Activated T-helper 2 cell treated with anti-CD3 and anti-CD28 coated beads, Interferon-gamma antibody, Interleukin-2, Interleukin-4, amounts not matched to agents 10 μg/mL and 5 μg/mL and 100 μg/mL, durations not matched to agents 14 hours and 24 hours and 36 hours (primary cell): ENCODE measurements around the gene ZCCHC13. TPM values are rescaled to one million over a fixed set of nuclear protein-coding genes. Genes with fewer than 3 reads are reported as not detected.
"Not testable (repeated sequence)": the region's sequence is repeated elsewhere in the genome, so short reads cannot be mapped to it uniquely, and the experiment has no call there.

Experiments used
- DNase-seq: peaks from one replicate; pipeline ENCODE4 v3.0.0; 2021; ENCODE audit warnings: low spot score
- H3K27ac Mint-ChIP-seq: one replicate; pipeline ENCODE4 v1.8.0; 2021; ENCODE audit warnings: mixed read lengths
- H3K27me3 Mint-ChIP-seq: one replicate; pipeline ENCODE4 v1.8.0; 2021; ENCODE audit warnings: low read depth, mixed read lengths
- H3K36me3 Mint-ChIP-seq: one replicate; pipeline ENCODE4 v1.8.0; 2021; ENCODE audit warnings: low read depth, mixed read lengths
- H3K4me1 Mint-ChIP-seq: one replicate; pipeline ENCODE4 v1.8.0; 2021; ENCODE audit warnings: low read depth, mixed read lengths
- H3K4me3 Mint-ChIP-seq: one replicate; pipeline ENCODE4 v1.8.0; 2021; ENCODE audit warnings: low read depth, mild to moderate bottlenecking, moderate library complexity, mixed read lengths
- H3K9me3 Mint-ChIP-seq: one replicate; pipeline ENCODE4 v1.8.0; 2021; ENCODE audit warnings: mixed read lengths
- intact Hi-C: fragments of 100-400 bp; cut with micrococcal nuclease; formaldehyde crosslinking; loops from one replicate; pipeline ENCODE4 v1.15.1; 2023
- total RNA-seq: library from RNA; stranded (reverse); gene quantifications from 2 replicates; pipeline ENCODE4 v1.2.3, GENCODE V29; 2022

ZCCHC13 gene
- total RNA-seq, 1 donor from 2014 or later, result not detected

GRCh38 chrX:74291577-74291963 lies 12.4 kb upstream of the ZCCHC13 start:
- Mint-ChIP-seq H3K4me1 (peaks cover 14% of the 10 kb centered on the region), H3K27me3 (no peaks in the 10 kb centered on the region), H3K36me3 (peaks cover 39% of the 10 kb centered on the region), H3K9me3 (no peaks in the 10 kb centered on the region), H3K4me3 (peak overlapping the region; percentile 97), H3K27ac (peak overlapping the region; percentile 100)
- DNase-seq, result no peak
- intact Hi-C loops, result loop anchor here (5.0 kb wide), 2 partner anchors 261 to 729 kb away; partner anchors contain the start of gene CHIC1

GRCh38 chrX:74291964-74292807 lies 11.8 kb upstream of the ZCCHC13 start:
- H3K4me3 Mint-ChIP-seq, result peak overlapping the region; percentile 97
- no peaks in the 10 kb centered on the region for H3K9me3 Mint-ChIP-seq
- peaks cover 34% of the 10 kb centered on the region for H3K36me3 Mint-ChIP-seq
- intact Hi-C loops, result loop anchor here (1.0 to 5.0 kb wide), 4 partner anchors 53 to 730 kb away; partner anchors contain the start of genes CHIC1 and RLIM
- H3K27ac Mint-ChIP-seq, result peak overlapping the region; percentile 100
- peaks cover 14% of the 10 kb centered on the region for H3K4me1 Mint-ChIP-seq
- H3K27me3 Mint-ChIP-seq, result no peaks in the 10 kb centered on the region
- DNase-seq, result peak; percentile 68

- intact Hi-C loops, result loop anchor here (1.0 to 5.0 kb wide), 4 partner anchors 52 to 730 kb away; partner anchors contain the start of genes CHIC1 and RLIM
- peaks cover 16% of the 10 kb centered on the region for H3K4me1 Mint-ChIP-seq
- peak overlapping the region; percentile 100 for H3K27ac Mint-ChIP-seq
- peaks cover 30% of the 10 kb centered on the region for H3K36me3 Mint-ChIP-seq
- H3K27me3 Mint-ChIP-seq, result no peaks in the 10 kb centered on the region
- no peaks in the 10 kb centered on the region for H3K9me3 Mint-ChIP-seq
- DNase-seq, result no peak
- H3K4me3 Mint-ChIP-seq, result peak overlapping the region; percentile 97
Measured at GRCh38 chrX:74292808-74293123, 11.2 kb upstream of the ZCCHC13 start.

GRCh38 chrX:74293343-74293946 lies 10.5 kb upstream of the ZCCHC13 start:
- intact Hi-C loops, result loop anchor here (2.0 to 5.0 kb wide), 3 partner anchors 51 to 731 kb away; partner anchors contain the start of gene CHIC1
- no peaks in the 10 kb centered on the region for H3K9me3 Mint-ChIP-seq
- H3K4me3 Mint-ChIP-seq, result peak overlapping the region; percentile 97
- peak overlapping the region; percentile 54 for H3K27ac Mint-ChIP-seq
- H3K36me3 Mint-ChIP-seq, result peaks cover 26% of the 10 kb centered on the region
- H3K27me3 Mint-ChIP-seq, result no peaks in the 10 kb centered on the region
- peaks cover 14% of the 10 kb centered on the region for H3K4me1 Mint-ChIP-seq
- peak; percentile 37 for DNase-seq

GRCh38 chrX:74295101-74295500 lies 8.9 kb upstream of the ZCCHC13 start:
- Mint-ChIP-seq H3K4me3 (no peak overlapping the region), H3K9me3 (no peaks in the 10 kb centered on the region), H3K27ac (no peak overlapping the region), H3K27me3 (no peaks in the 10 kb centered on the region), H3K4me1 (peaks cover 9% of the 10 kb centered on the region), H3K36me3 (peaks cover 18% of the 10 kb centered on the region)
- intact Hi-C loops, result no loop called here
- no peak for DNase-seq

- peaks cover 7% of the 10 kb centered on the region for H3K4me1 Mint-ChIP-seq
- H3K9me3 Mint-ChIP-seq, result no peaks in the 10 kb centered on the region
- no peak for DNase-seq
- H3K27me3 Mint-ChIP-seq, result no peaks in the 10 kb centered on the region
- intact Hi-C loops, result no loop called here
- H3K27ac Mint-ChIP-seq, result no peak overlapping the region
- no peak overlapping the region for H3K4me3 Mint-ChIP-seq
- no peaks in the 10 kb centered on the region for H3K36me3 Mint-ChIP-seq
Measured at GRCh38 chrX:74297766-74298165, 6.2 kb upstream of the ZCCHC13 start.

GRCh38 chrX:74300869-74301268 lies 3.1 kb upstream of the ZCCHC13 start:
- no peak overlapping the region for H3K4me3 Mint-ChIP-seq
- no peak overlapping the region for H3K27ac Mint-ChIP-seq
- H3K27me3 Mint-ChIP-seq, result no peaks in the 10 kb centered on the region
- DNase-seq, result no peak
- peaks cover 6% of the 10 kb centered on the region for H3K4me1 Mint-ChIP-seq
- no peaks in the 10 kb centered on the region for H3K36me3 Mint-ChIP-seq
- no peaks in the 10 kb centered on the region for H3K9me3 Mint-ChIP-seq
- intact Hi-C loops, result no loop called here

- DNase-seq, result no peak
- no peaks in the 10 kb centered on the region for H3K27me3 Mint-ChIP-seq
- intact Hi-C loops, result no loop called here
- no peaks in the 10 kb centered on the region for H3K36me3 Mint-ChIP-seq
- H3K27ac Mint-ChIP-seq, result no peak overlapping the region
- H3K4me1 Mint-ChIP-seq, result no peaks in the 10 kb centered on the region
- H3K9me3 Mint-ChIP-seq, result no peaks in the 10 kb centered on the region
- no peak overlapping the region for H3K4me3 Mint-ChIP-seq
Measured at GRCh38 chrX:74318672-74319071, 14.7 kb downstream of the ZCCHC13 start.

- intact Hi-C loops, H3K36me3 Mint-ChIP-seq, H3K27ac Mint-ChIP-seq, H3K9me3 Mint-ChIP-seq, H3K4me3 Mint-ChIP-seq, DNase-seq, H3K4me1 Mint-ChIP-seq, H3K27me3 Mint-ChIP-seq: not testable (repeated sequence)
Measured at GRCh38 chrX:74319321-74319720, 15.3 kb downstream of the ZCCHC13 start.

- Mint-ChIP-seq H3K36me3 (no peaks in the 10 kb centered on the region), H3K27me3 (no peaks in the 10 kb centered on the region), H3K9me3 (no peaks in the 10 kb centered on the region), H3K27ac (no peak overlapping the region), H3K4me1 (no peaks in the 10 kb centered on the region), H3K4me3 (no peak overlapping the region)
- intact Hi-C loops, result no loop called here
- no peak for DNase-seq
Measured at GRCh38 chrX:74321191-74321590, 17.2 kb downstream of the ZCCHC13 start.

- DNase-seq, result no peak
- Mint-ChIP-seq H3K27ac (no peak overlapping the region), H3K4me3 (no peak overlapping the region), H3K36me3 (no peaks in the 10 kb centered on the region), H3K27me3 (no peaks in the 10 kb centered on the region), H3K9me3 (no peaks in the 10 kb centered on the region), H3K4me1 (no peaks in the 10 kb centered on the region)
- intact Hi-C loops, result no loop called here
Measured at GRCh38 chrX:74324131-74324530, 20.2 kb downstream of the ZCCHC13 start.

- Mint-ChIP-seq H3K9me3 (no peaks in the 10 kb centered on the region), H3K36me3 (no peaks in the 10 kb centered on the region), H3K27ac (no peak overlapping the region), H3K4me1 (no peaks in the 10 kb centered on the region), H3K27me3 (no peaks in the 10 kb centered on the region), H3K4me3 (no peak overlapping the region)
- DNase-seq, result no peak
- intact Hi-C loops, result no loop called here
Measured at GRCh38 chrX:74325130-74326059, 21.4 kb downstream of the ZCCHC13 start.
